Measurements from ENCODE around the gene CASP2. TPM values are rescaled to one million over a fixed set of nuclear protein-coding genes. Genes with fewer than 3 reads are reported as not detected.

CASP2 gene
- total RNA-seq, 2 donors from 2014 or later, result 33.9 to 47.0 TPM

DNA sequence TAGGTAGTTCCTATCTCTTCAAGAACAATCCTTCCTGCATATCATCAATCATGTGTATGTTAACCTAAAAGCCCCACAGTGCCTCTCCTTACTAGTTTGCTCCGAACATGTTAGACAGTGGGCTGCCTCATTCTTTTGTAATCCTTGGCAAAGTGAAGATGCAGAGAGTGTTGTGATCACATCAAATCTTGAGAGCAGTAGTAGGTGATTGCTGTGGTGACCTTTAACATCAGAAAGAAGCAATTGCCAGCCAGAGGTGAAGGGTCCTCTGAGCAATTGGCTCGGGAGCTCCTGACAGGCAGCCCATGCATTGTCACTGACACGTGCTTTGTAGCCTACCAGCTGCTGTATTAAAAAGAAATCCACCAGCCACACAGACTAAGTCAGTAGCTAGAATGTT is 44.5 kb upstream of the CASP2 start:
- no peak overlapping the region for H3K4me3 ChIP-seq
- peak overlapping the region; percentile 64 for H3K27ac ChIP-seq
- no peak for DNase-seq
- H3K27me3 ChIP-seq, result no peaks in the 10 kb centered on the region
- intact Hi-C loops (cut with DNase I), result loop anchor here (5.0 kb wide), 1 partner anchor 174 kb away; no protein-coding TSS in a partner anchor
- H3K36me3 ChIP-seq, result no peaks in the 10 kb centered on the region
- peak overlapping the region in 1 of 2 donors; percentile 64 for H3K9ac ChIP-seq (ENCODE audit: low read depth in 2 of 2, low read length in 2 of 2)
- H3K4me1 ChIP-seq, result peaks cover 11% of the 10 kb centered on the region
- no peaks in the 10 kb centered on the region for H3K9me3 ChIP-seq
- TF ChIP-seq, protein P1, sequence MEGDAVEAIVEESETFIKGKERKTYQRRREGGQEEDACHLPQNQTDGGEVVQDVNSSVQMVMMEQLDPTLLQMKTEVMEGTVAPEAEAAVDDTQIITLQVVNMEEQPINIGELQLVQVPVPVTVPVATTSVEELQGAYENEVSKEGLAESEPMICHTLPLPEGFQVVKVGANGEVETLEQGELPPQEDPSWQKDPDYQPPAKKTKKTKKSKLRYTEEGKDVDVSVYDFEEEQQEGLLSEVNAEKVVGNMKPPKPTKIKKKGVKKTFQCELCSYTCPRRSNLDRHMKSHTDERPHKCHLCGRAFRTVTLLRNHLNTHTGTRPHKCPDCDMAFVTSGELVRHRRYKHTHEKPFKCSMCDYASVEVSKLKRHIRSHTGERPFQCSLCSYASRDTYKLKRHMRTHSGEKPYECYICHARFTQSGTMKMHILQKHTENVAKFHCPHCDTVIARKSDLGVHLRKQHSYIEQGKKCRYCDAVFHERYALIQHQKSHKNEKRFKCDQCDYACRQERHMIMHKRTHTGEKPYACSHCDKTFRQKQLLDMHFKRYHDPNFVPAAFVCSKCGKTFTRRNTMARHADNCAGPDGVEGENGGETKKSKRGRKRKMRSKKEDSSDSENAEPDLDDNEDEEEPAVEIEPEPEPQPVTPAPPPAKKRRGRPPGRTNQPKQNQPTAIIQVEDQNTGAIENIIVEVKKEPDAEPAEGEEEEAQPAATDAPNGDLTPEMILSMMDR (IDR thresholded peaks at IDR 0.05), result no peak

DNA sequence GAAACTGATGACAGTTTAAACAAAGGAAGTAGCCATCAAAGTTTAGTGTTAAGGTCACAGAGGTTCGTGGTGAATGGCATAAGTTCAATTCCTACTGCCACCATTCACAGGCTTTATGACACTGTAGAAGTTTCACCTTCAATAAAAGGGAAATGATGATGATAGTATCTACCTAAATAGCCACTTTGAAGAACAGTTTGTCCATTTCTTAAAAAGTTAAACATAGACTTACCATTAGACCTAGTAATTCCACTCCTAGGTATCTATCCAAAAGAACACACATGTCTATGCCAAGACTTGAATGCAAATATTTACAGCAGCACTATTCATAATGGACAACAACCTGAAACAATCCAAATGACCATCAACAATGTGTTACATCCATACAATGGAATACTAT is 43.8 kb upstream of the CASP2 start:
- Histone ChIP-seq H3K4me1 (peaks cover 11% of the 10 kb centered on the region), H3K4me3 (no peak overlapping the region), H3K9me3 (no peaks in the 10 kb centered on the region), H3K36me3 (no peaks in the 10 kb centered on the region), H3K27ac (peak overlapping the region; percentile 64), H3K9ac (ENCODE audit: low read depth in 2 of 2, low read length in 2 of 2) (peak overlapping the region in 1 of 2 donors; percentile 64), H3K27me3 (no peaks in the 10 kb centered on the region)
- no peak for DNase-seq
- TF ChIP-seq, protein P1 (IDR thresholded peaks at IDR 0.05), result no peak
- intact Hi-C loops (cut with DNase I), result loop anchor here (5.0 kb wide), 1 partner anchor 173 kb away; no protein-coding TSS in a partner anchor

GRCh38 chr7:143245123-143245522 is 43.0 kb upstream of the CASP2 start:
- Histone ChIP-seq H3K27me3 (no peaks in the 10 kb centered on the region), H3K4me3 (no peak overlapping the region), H3K36me3 (no peaks in the 10 kb centered on the region), H3K9ac (ENCODE audit: low read depth in 2 of 2, low read length in 2 of 2) (no peak overlapping the region), H3K27ac (peak overlapping the region; percentile 55), H3K9me3 (no peaks in the 10 kb centered on the region), H3K4me1 (peaks cover 11% of the 10 kb centered on the region)
- DNase-seq, result no peak
- intact Hi-C loops (cut with DNase I), result no loop called here
- TF ChIP-seq, protein P1 (IDR thresholded peaks at IDR 0.05), result no peak

DNA sequence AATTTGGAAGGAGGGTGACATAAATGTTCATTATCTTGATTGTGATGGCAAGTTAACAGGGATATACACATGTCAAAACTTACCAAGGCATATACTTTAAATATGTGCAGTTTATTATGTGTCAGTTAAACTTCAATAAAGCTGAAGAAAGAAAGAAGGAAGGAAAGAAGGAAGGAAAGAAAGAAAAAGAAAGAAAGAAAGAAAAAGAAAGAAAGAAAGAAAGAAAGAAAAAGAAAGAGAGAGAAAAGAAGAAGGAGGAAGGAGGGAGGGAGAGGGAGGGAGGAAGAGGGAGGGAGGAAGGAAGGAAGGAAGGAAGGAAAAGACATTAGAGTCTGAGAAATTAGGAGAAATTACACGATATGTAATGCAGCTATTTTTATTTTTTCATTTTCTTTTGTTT is 40.8 kb upstream of the CASP2 start:
- no peaks in the 10 kb centered on the region for H3K9me3 ChIP-seq
- no peak overlapping the region for H3K27ac ChIP-seq
- intact Hi-C loops (cut with DNase I), result no loop called here
- TF ChIP-seq, protein P1 (IDR thresholded peaks at IDR 0.05), result no peak
- peaks cover 11% of the 10 kb centered on the region for H3K4me1 ChIP-seq
- no peaks in the 10 kb centered on the region for H3K36me3 ChIP-seq
- H3K9ac ChIP-seq (ENCODE audit: low read depth in 2 of 2, low read length in 2 of 2), result no peak overlapping the region
- no peak overlapping the region for H3K4me3 ChIP-seq
- no peaks in the 10 kb centered on the region for H3K27me3 ChIP-seq
- DNase-seq, result no peak

DNA sequence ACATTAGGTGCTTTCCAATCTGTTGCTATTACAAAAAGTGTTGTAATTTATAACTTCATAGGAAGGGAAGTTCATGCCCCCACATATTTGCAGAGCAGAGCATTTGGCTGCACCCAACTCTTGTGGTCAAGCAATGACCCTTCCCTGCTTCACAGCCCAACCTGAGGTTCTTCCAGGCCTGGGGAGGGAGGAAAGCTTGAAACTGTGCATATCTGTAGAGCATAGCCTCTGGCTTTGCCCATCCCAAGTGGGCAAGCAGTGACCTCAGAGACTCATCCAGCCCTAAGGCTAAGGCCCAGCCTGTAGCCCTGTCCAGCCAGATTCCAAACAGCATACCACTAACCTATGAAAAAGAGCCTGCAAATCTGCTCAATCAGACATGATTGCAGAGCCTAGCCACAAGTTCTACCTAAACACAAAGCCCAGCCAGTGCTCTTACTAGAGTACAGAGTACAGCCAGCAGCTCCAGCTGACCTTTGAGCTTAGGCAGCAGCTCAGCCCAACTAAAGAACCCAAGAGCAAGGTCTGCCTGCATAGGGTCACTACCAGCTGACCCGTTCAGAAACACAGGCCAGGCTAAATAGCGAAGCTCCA is 39.3 kb upstream of the CASP2 start:
- H3K36me3 ChIP-seq, result no peaks in the 10 kb centered on the region
- TF ChIP-seq, protein P1 (IDR thresholded peaks at IDR 0.05), result no peak
- H3K4me1 ChIP-seq, result peaks cover 11% of the 10 kb centered on the region
- no peaks in the 10 kb centered on the region for H3K27me3 ChIP-seq
- intact Hi-C loops (cut with DNase I), result no loop called here
- no peak overlapping the region for H3K27ac ChIP-seq
- H3K4me3 ChIP-seq, result no peak overlapping the region
- no peaks in the 10 kb centered on the region for H3K9me3 ChIP-seq
- DNase-seq, result peak; percentile 59
- H3K9ac ChIP-seq (ENCODE audit: low read depth in 2 of 2, low read length in 2 of 2), result no peak overlapping the region
